ENCODE data around the gene WDR62. TPM values are rescaled to one million over a fixed set of nuclear protein-coding genes. Genes with fewer than 3 reads are reported as not detected.

Gene WDR62
- total RNA-seq, 3 donors from 2014 or later (not counting 1 experiment from before 2014, with no cell fraction given) = 3.9 to 5.9 (median 4.8) TPM

- intact Hi-C loops (cut with micrococcal nuclease) = no loop called here
- H3K27ac ChIP-seq (ENCODE audit: low read length) = no peak overlapping the region
- H3K36me3 ChIP-seq (ENCODE audit: control insufficient read depth, insufficient read depth, low read length) = no peaks in the 10 kb centered on the region
- WGBS (ENCODE audit: insufficient coverage) = 98% methylated on average over 8 of the region's 8 CpGs
- no peaks in the 10 kb centered on the region for H3K9me3 Mint-ChIP-seq
- H3K4me3 Mint-ChIP-seq = no peak overlapping the region
- H3K27me3 Mint-ChIP-seq (ENCODE audit: low read depth in 2 of 2) = no peaks in the 10 kb centered on the region
- ATAC-seq (no peak), DNase-seq (no peak)
- no peaks in the 10 kb centered on the region for H3K9me3 ChIP-seq (ENCODE audit: control insufficient read depth, insufficient read depth, low read length)
- no peak for TF ChIP-seq CTCF (IDR thresholded peaks at IDR 0.05)
- H3K4me1 ChIP-seq (ENCODE audit: control insufficient read depth, insufficient read depth, low read length) = no peaks in the 10 kb centered on the region
- H3K4me3 ChIP-seq (ENCODE audit: low read length) = no peak overlapping the region
- H3K27ac Mint-ChIP-seq = peak overlapping the region in 1 of 2 donors; percentile 26
- no peaks in the 10 kb centered on the region for H3K27me3 ChIP-seq (ENCODE audit: control insufficient read depth, insufficient read depth, low read length)
- H3K4me1 Mint-ChIP-seq = no peaks in the 10 kb centered on the region
- no peaks in the 10 kb centered on the region for H3K36me3 Mint-ChIP-seq
Measured at GRCh38 chr19:36072081-36072480, 17.4 kb downstream of the WDR62 start.

DNA sequence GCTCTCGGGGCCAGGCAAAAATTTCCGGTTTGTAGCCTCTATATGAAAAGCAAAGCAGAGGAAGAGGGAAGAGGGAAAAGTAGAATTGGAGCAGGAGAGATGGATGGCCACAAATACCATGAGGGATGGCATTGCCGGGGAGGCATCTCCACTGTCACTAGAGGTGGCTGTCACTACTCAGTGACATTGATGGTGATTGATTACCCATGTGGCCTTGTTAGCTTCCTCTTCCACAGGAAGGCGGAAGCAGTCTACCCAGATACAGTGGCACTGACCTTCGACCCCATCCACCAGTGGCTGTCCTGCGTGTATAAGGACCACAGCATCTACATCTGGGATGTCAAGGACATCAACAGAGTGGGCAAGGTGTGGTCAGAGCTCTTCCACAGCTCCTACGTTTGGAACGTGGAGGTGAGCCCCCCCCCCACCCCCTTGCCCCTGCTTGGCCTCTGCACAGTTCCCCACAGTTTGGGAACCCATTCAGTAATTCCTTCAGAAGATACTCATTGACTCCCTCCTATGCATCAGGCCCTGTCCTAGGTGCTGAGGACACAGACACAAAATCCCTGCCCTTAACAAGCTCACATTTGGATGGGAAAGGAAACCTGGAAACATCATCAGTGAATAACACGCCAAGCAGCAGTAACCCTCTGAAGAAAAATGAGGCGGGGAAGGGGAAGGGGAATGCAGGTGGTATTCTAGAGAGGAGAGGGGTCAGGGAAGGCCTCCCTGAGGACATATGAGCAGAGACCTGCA is 18.6 kb downstream of the WDR62 start:
- no peak for TF ChIP-seq CTCF (IDR thresholded peaks at IDR 0.05)
- Mint-ChIP-seq H3K27me3 (ENCODE audit: low read depth in 2 of 2) (no peaks in the 10 kb centered on the region), H3K36me3 (no peaks in the 10 kb centered on the region), H3K27ac (no peak overlapping the region), H3K9me3 (no peaks in the 10 kb centered on the region), H3K4me1 (no peaks in the 10 kb centered on the region), H3K4me3 (no peak overlapping the region)
- 95% methylated on average over 10 of the region's 10 CpGs for WGBS (ENCODE audit: insufficient coverage)
- H3K4me1 ChIP-seq (ENCODE audit: control insufficient read depth, insufficient read depth, low read length) = no peaks in the 10 kb centered on the region
- no peaks in the 10 kb centered on the region for H3K27me3 ChIP-seq (ENCODE audit: control insufficient read depth, insufficient read depth, low read length)
- DNase-seq (no peak), ATAC-seq (no peak)
- H3K4me3 ChIP-seq (ENCODE audit: low read length) = no peak overlapping the region
- intact Hi-C loops (cut with micrococcal nuclease) = no loop called here
- H3K27ac ChIP-seq (ENCODE audit: low read length) = no peak overlapping the region
- no peaks in the 10 kb centered on the region for H3K36me3 ChIP-seq (ENCODE audit: control insufficient read depth, insufficient read depth, low read length)
- no peaks in the 10 kb centered on the region for H3K9me3 ChIP-seq (ENCODE audit: control insufficient read depth, insufficient read depth, low read length)

DNA sequence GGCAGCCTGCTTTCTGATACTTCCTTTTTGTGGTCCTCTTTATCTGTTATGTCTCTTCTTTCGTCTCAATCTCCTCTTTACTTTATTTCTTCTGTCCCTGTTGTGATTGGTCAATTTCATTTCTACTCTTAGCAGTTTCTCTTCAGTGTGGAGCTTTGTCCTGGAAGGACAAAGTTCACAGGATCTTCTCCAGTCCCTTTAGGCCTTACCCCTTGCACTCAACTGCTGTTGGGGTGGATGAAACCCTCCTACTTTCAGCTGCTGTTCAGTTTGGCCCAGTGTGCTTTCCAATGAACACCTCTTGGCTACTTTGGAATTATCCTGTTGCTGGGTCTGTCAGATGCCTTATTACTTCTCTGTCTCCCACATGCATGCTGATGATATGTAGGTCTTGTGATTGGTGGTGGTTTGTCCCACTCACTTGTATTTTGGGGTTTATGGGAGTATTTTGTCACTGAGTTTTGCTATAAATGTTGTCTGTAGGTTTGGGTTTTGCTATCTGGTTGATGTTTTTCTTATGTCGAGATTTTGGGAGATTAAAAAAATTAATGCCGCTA is 24.8 kb downstream of the WDR62 start:
- H3K4me3 ChIP-seq (ENCODE audit: low read length) = no peak overlapping the region
- 82% methylated on average over 1 of the region's 3 CpGs for WGBS (ENCODE audit: insufficient coverage)
- ATAC-seq (no peak), DNase-seq (no peak)
- intact Hi-C loops (cut with micrococcal nuclease) = loop anchor here (1.0 kb wide), 1 partner anchor 46 kb away; no protein-coding TSS in a partner anchor
- H3K27me3 Mint-ChIP-seq (ENCODE audit: low read depth in 2 of 2) = no peaks in the 10 kb centered on the region
- no peak overlapping the region for H3K27ac ChIP-seq (ENCODE audit: low read length)
- H3K36me3 ChIP-seq (ENCODE audit: control insufficient read depth, insufficient read depth, low read length) = peaks cover 3% of the 10 kb centered on the region
- no peak overlapping the region for H3K4me3 Mint-ChIP-seq
- no peaks in the 10 kb centered on the region for H3K9me3 ChIP-seq (ENCODE audit: control insufficient read depth, insufficient read depth, low read length)
- H3K4me1 Mint-ChIP-seq = no peaks in the 10 kb centered on the region
- no peak for TF ChIP-seq CTCF (IDR thresholded peaks at IDR 0.05)
- no peaks in the 10 kb centered on the region for H3K4me1 ChIP-seq (ENCODE audit: control insufficient read depth, insufficient read depth, low read length)
- no peaks in the 10 kb centered on the region for H3K36me3 Mint-ChIP-seq
- H3K9me3 Mint-ChIP-seq = no peaks in the 10 kb centered on the region
- no peaks in the 10 kb centered on the region for H3K27me3 ChIP-seq (ENCODE audit: control insufficient read depth, insufficient read depth, low read length)
- H3K27ac Mint-ChIP-seq = no peak overlapping the region

All from natural killer cell (primary cell).